GM18873 (cell line): ENCODE results near the gene ANKRD50.
A peak's percentile ranks its signal among the peaks of the same experiment; 100 is the strongest.

Source experiments
- ATAC-seq: cut with Tn5 transposase; IDR thresholded peaks from one replicate; pipeline ENCODE4 v1.9.1; 2021; ENCODE audit warnings: mild to moderate bottlenecking, moderate library complexity, moderate number of reproducible peaks; ENCODE audit not compliant: unreplicated experiment, low FRiP score

The ANKRD50 gene, protein sequence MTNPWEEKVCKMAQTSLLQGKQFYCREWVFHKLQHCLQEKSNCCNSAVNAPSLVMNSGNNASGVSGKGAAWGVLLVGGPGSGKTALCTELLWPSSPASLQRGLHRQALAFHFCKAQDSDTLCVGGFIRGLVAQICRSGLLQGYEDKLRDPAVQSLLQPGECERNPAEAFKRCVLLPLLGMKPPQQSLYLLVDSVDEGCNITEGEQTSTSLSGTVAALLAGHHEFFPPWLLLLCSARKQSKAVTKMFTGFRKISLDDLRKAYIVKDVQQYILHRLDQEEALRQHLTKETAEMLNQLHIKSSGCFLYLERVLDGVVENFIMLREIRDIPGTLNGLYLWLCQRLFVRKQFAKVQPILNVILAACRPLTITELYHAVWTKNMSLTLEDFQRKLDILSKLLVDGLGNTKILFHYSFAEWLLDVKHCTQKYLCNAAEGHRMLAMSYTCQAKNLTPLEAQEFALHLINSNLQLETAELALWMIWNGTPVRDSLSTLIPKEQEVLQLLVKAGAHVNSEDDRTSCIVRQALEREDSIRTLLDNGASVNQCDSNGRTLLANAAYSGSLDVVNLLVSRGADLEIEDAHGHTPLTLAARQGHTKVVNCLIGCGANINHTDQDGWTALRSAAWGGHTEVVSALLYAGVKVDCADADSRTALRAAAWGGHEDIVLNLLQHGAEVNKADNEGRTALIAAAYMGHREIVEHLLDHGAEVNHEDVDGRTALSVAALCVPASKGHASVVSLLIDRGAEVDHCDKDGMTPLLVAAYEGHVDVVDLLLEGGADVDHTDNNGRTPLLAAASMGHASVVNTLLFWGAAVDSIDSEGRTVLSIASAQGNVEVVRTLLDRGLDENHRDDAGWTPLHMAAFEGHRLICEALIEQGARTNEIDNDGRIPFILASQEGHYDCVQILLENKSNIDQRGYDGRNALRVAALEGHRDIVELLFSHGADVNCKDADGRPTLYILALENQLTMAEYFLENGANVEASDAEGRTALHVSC (N-terminal part only)

DNA sequence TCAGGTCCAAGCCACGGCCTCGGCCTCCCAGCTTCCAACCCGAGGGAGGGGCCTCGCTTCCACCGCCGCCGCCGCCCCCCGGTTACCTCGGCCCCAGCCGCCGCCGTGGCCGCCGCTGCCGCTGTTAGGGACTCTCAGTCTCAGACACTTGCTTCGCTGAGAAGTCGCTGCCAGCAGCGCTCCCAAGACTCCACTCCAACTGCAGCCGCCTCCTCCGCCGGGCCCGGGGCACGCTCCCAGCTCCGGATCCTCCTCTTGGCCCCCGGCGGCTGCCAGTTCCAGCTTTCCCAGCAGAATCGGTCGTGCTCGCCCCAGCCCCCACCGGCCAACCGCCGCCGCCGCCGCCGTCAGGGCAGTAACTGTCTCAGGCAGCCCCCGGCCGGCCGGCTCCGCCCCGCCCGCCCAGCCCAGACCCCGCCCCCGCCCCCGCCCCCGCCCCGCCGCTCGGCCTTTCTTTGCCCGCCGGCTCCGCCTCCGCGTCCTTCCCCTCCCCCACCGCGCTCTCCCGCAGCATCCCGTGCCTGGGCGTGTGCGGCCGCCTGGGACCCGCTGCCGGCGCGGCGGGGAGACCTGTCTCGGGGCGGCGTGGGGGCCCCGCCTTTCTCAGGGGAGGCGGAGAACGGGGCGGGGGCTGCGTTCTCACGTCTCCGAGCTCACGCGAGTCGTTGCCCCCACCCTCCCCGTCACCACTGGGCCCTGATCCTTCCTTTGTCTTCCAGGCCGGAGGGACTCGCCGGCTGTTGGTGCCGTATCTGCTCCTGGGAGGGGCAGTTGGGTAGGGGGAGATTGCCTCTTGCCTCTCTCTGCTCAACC is at the start of gene ANKRD50:
Gene ANKRD50 (minus strand): TSS at position 361 of the 813 bp plus-strand sequence. CDS start 2,221 bp downstream, outside the sequence.
- peak; percentile 67 for ATAC-seq

DNA sequence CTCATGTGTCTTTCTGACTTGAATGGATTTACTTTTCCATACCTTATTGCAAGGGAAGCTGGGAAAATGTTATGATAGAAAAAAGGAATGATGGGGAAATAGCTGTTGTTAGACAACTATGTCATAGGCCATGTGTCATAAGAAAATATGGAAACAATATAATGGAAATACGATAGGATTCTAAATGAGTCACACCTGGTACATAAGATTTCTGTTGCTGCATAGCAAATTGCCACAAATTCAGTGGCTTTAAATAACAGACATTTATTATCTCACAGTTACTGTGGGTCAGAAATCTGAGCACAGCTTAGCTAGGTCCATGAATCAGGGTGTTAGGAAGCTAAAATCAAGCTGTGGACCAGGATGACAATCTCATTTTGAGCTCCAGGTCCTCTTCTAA is 44.6 kb upstream of the ANKRD50 start:
- no peak for ATAC-seq

DNA sequence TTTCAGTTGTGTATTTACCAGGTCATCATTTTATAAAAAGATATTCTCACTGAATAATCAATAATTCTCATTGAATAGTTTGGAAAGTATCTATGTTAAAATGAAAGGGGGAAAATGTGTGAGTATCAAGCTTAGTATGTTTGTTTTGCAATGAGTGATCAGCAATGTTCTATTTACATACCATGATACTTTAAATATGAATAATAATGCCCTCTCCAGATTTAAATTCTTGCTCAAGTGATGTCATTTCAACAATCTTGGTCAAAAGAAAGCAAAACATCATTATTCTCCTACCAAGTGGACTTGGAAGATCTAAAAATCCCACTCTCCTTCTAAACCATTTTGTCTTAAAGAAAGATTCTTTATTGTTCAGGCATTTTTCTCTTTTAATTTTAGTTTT is 42.1 kb upstream of the ANKRD50 start:
- ATAC-seq = no peak

DNA sequence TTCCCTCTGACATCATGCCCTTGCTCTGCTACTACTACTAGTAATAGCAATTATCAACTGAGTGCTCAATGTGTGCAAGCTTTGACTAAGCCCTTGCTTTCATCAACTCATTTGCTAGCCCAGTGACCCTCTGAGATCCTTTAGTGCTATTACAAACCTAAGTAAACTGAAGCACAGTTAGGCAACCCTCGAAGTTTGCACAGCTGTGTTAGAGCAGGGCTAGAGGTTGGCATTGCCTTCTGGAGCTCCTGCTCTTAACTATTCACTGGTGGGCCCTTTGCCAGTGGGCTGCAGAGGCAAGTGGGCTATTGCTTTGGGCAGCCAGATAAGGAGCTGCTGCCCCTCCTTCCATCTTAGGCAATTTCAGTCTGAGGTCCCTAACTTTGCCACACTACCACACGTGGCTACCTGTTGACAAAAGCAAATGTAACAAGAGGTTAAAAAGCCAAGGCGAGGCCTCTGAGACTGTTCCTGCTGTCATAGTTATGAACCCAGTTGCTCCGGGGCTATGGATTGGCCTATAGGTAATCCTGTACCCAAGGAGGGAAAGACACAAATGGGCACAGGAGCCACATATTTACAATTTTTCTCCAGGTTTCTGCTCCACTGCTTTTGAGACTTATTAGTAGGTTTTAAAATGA is 41.5 kb upstream of the ANKRD50 start:
- ATAC-seq = no peak

DNA sequence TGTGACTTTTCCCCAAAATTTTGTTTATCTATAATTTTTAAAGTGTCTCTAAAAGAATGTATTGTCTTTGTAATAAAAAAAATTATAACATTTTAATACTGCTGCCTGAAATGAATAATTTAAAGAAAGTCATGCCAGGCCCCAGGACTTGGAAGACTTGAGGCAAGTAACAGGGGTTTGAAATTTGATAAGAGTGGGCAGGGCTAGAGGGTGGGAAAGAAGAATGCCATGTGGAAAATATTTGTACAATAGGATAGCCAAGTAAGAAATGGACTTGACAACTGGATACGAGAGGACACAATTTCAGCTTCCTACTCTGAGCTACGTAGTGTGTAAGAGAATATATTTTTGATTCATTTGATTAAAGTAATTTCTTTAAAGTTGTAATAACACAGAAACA is 36.9 kb upstream of the ANKRD50 start:
- no peak for ATAC-seq

DNA sequence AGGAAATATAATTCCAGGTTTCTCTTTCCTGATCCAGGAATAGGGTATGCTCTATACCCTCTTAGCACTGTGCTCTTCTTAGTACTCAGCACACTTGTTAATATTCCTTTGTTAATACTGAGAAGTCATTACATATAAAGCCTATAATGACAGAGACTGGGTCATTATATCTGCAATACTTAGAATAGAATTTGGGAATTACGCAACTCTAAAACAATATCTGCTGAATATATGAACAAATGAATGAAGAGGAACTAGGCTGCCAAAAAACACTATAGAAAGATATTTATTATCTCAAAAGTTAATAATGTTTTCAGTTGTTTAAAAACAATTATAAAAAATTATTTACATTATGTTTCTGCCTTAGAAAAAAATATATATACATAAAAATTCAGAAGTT is 36.4 kb upstream of the ANKRD50 start:
- no peak for ATAC-seq

DNA sequence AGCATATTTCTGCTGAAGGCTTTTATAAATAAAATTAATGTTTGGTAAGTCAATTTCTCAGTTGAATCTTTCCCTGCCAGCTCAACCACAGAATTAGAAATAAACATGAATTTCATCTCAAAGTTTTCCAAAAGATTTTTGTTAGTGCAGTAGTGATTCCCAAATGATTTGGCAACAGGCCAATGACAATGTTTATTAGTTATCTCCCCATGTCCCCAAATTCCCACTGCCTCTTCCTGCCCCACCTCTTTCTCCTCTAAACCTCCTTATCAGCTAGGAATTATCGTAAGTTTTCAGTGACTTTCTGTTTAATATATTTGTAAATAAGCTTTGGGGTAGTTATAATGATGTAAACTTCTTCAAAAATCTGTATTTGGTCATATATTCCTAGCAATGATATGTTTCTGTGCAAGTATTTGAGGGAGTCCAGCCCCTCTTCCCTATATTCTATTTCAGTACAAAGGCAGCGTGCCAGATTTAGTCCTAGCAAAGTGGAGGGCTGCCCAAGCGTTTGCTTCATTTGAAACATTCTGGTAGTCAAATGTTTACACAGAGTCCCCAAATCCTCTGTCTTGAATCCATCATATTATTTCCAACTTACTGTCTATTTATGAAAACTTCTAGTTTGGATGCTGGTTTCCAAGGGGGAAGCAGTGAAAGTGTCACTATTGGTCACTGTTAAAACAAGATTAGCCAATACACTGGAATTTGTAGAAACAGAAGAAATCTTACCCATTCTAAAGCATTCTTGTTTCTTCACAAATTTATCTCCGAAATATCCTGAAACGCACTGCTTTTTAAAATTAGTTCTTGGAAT is 33.7 kb upstream of the ANKRD50 start:
- no peak for ATAC-seq

DNA sequence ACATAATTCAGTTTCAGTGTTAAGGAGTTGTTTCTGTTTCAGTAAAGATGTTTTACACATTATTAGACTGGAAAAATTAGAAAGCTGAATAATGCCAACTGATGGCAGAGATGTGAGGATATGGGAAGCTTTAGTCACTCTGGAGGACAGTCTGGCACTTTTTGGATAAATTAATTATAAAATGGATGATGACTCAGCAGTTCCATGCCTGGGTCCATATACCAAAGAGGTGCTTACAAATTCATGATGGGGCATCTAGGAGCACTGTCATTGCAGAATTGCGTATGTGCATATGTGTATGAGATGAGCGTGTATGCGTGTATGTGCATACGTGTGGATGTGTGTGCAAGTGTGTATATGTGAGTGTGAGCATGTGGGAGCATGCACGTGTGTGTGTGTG is 31.2 kb upstream of the ANKRD50 start:
- ATAC-seq = no peak

DNA sequence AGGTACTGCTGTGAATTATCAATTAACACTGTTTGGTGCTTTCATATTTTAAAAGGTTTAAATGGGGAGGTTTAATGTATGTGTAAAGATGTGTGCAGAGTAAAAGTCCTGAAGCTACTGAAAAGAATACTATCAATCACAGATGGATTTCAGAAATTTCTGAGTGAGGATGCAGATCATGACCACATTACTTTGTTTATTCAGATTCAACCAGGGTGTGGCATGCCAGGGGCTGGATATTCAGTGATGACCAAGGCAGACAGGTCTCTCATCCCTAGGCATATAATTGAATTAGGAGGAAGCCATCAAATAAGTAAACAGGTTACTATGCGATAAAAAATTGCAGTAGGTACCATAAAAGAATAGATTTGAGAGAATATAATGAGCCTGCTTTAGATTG is 28.0 kb upstream of the ANKRD50 start:
- no peak for ATAC-seq

DNA sequence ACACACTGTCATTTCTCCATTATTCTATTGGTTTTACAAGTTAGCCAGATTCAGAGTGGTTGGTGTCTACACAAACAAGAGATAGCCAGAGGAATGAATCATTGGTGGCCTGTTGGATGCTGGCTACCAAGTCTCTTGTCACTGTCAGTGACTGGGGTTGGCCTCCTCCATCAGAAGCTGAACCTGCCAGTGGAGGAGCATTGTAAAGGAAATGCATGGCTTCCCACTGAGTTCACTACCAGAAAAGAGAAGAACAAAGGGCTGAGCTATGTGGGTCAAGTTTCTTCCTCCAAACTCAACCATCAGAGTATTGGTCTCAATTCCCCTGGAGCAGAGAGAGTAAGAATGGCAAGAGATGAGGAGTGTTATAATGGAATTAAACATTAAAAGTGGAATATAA is 26.5 kb upstream of the ANKRD50 start:
- ATAC-seq = no peak

DNA sequence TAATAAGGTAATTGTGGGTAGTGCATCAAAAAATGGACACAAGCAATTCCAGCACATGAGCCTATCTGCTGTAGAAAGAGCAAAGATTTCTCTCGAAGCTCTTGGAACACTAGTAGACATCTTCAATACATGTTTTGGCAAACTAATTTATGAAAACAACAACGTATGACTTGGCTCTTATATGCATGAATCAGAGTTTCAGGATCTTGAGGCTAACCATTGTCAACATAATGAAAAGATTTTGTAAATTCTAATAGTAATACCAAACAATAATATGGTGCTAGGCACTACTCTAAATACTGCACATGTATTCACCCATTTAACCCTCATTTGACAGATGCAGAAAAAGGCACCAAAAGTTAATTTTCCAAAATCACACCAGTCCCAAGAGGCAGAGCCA is 25.1 kb upstream of the ANKRD50 start:
- no peak for ATAC-seq

DNA sequence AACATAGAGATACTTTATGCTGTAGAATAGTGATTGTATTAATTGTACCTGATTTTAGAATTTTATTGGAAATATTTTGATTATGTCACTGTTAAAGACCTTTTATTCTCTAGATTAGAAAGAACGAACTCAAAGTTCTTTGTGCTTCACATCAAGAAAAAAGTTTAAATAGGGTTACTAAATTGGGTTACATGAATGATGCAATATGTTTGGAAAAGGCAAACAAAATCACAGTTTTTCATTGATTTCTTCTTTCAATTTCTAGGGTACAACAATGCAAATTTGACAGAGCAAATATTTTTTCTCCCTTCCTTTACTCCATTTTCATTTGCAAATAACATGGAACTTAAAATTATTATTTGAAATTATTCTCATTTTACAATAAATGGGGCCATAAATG is 24.0 kb upstream of the ANKRD50 start:
- ATAC-seq = no peak

DNA sequence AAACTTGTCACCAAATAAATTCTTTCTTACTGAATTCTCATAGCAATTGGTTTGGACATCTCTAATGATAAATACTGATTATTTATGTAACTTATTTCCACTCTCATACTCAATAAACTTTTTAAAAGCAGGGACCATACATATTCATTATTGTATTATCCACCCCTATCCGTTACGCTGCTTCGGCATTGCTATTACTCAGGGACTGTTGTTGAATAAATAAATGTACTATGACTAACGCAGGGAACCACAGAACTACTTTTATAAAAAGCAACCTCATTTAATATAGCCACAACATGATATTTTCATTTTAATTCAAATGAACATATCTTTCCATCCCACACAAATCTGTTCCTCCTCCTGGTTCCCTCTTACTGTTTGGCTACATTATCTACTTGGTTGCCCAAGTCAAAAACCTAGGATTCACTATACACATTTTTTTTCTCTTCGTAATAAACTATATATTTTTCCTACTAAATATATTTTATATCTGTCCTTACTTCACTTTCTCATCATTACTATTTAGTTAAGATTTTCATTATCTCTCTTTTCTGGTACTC is 14.9 kb upstream of the ANKRD50 start:
- ATAC-seq = no peak

DNA sequence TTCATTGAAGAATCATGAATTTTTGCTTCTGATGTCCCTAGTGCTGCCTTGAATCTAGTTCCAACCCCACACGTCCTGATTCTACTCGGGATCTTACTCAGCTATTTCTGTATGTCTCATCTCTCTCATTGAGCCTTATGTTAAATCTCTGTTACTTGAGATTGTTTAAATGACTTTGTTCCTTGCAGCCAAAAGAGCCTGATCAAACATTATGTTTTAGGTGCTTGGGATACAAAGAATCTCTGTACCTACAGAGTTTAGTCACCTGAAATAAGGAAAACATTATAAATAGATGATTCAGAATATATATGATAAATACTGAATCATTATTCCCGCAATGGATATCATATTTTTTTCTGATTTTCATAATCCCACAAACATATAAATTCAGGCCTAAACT is 13.7 kb upstream of the ANKRD50 start:
- no peak for ATAC-seq

DNA sequence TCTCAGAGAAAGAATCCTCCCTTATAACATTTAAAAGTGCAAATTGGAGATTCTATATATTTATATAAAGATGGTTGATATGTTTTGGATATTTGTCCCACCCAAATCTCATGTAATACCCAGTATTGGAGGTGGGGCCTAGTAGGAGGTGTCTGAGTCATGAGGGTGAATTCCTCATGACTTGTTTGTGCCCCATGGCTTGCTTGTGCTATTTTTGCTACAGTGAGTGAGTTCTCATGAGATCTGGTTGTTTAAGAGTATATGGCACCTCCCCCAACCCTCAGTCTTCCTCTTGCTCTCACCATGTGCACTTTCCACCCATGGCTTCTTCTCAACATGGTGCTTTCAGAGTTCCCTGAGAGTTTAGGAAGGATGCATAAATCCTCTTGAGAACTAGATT is 9.5 kb upstream of the ANKRD50 start:
- no peak for ATAC-seq

DNA sequence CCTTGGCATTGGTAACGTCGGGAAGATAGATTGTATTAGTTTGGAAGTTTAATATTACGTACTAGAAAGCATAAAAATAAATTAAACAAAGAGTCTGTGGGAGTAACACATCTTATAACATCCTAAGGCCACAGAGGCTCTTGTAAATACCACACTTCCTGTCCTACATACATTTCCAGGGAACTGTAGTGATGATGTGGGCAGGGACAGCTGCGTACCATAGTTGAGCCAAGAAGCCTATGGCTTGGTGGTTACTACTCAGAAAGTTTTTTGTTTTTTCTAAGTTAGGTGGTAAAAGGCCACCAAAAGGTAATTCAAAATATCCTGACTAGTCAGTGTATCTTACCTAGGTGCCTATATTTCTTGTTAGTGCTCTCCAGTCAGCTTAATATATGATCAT is 4.6 kb upstream of the ANKRD50 start:
- no peak for ATAC-seq

DNA sequence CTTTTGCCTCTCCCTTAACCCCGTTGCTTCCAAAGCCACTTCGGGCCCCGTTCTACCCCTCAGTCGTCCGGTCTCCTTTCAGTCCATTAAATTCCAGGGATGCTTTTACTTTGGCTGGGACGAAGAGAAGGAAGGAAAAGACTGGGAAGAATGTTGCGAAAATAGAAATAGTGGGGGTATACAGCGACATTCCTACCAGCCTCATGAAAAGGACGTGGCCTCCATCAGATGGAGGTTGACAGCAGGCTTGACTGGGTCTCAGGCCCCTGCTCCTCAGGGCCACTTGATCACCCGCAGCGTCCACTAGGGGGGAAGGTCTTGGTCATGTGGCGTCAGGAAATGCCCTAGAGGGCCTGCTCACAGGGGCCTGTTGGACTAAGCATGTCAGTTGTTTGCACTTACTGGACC is 657 bp upstream of the ANKRD50 start:
- peak; percentile 34 for ATAC-seq

DNA sequence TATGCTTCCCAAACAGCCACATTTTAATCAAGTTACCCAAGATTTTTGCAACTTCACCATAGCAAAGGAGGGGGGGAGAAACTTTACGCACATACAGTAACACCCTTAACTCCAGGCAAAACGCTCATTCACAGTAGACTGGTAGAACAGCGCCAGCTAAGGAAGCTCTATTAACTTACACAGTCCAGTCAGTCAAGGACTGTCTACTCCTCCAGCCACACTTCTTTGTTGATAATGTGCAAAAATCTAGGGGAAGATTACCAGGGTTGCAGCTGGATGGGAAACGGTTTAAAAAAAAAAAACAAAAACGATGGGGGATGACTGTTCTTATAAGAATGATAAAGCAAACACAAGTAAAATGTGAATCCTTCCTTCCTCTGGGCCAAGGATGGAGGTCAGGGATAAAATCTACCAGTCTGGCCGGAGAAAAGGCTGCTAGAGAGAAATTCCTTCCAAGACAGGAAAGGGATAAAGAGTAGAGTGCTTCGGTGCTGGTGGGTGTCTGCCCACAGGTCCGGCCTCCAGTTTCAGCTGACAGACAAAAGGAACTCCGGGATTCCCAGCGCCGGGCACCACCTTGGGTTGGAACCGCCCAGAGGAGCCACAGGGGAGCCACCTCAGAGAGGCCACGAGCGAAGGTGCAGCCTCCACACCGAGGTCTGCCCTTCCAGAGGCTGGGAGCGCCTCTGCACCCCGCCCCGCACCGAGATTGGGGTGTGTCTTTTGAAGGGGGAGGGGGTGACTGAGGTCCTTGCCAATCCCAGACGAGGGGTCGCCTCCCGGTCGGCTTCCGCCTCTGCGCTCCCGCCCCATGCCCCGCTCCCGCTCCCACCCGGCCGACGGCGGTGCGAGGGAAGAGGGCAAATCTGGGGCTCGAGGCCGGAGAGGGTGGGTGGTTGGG is 811 bp downstream of the ANKRD50 start:
- peak; percentile 38 for ATAC-seq
